GM23338 (cell line): ENCODE measurements around the gene ACAD11. TPM values are rescaled to one million over a fixed set of nuclear protein-coding genes. Genes with fewer than 3 reads are reported as not detected.

Experiments used
- ATAC-seq: fragments of 200-7000 bp; cut with Tn5 transposase; 3 replicates; pipeline ENCODE4 v1.9.1; 2020
- DNase-seq: peaks from one replicate; pipeline ENCODE4 v3.0.0-alpha.2; 2015; ENCODE audit warnings: low spot score
- H2AFZ ChIP-seq: fragments of 200-600 bp; sonication (generic); 2 replicates; pipeline ENCODE4 v1.8.0; 2016; ENCODE audit warnings: antibody characterized with exemption, mild to moderate bottlenecking, moderate library complexity
- H3F3A ChIP-seq: fragments of 200-600 bp; sonication (generic); replicated peaks from 2 replicates; pipeline ENCODE4 v1.8.0; 2017; ENCODE audit warnings: antibody characterized with exemption, mixed run types, low read depth
- H3K27ac ChIP-seq: fragments of 200-600 bp; sonication (generic); 2 replicates; pipeline ENCODE4 v1.6.1; 2016; ENCODE audit warnings: low read depth
- H3K27me3 ChIP-seq: fragments of 200-600 bp; sonication (generic); 2 replicates; pipeline ENCODE4 v1.8.0; 2016; ENCODE audit warnings: mild to moderate bottlenecking, mixed run types, moderate library complexity; ENCODE audit not compliant: insufficient read depth
- H3K36me3 ChIP-seq: fragments of 200-600 bp; sonication (generic); 2 replicates; pipeline ENCODE4 v1.8.0; 2016; ENCODE audit warnings: mild to moderate bottlenecking; ENCODE audit not compliant: insufficient read depth
- H3K4me1 ChIP-seq: fragments of 200-600 bp; sonication (generic); 2 replicates; pipeline ENCODE4 v1.8.0; 2016; ENCODE audit warnings: mild to moderate bottlenecking, moderate library complexity; ENCODE audit not compliant: insufficient read depth
- H3K4me2 ChIP-seq: fragments of 200-600 bp; sonication (generic); 2 replicates; pipeline ENCODE4 v1.7.1; 2017; ENCODE audit warnings: mixed run types
- H3K4me3 ChIP-seq: fragments of 200-600 bp; sonication (generic); 2 replicates; pipeline ENCODE4 v1.6.1; 2016; ENCODE audit warnings: mixed run types
- H3K79me2 ChIP-seq: fragments of 200-600 bp; sonication (generic); replicated peaks from 2 replicates; pipeline ENCODE4 v1.8.0; 2017; ENCODE audit warnings: mild to moderate bottlenecking; ENCODE audit not compliant: insufficient read depth
- H3K9me2 ChIP-seq: fragments of 200-600 bp; sonication (generic); 2 replicates; pipeline ENCODE4 v1.8.0; 2017; ENCODE audit not compliant: insufficient read depth
- H4K20me1 ChIP-seq: fragments of 200-600 bp; sonication (generic); replicated peaks from 2 replicates; pipeline ENCODE4 v1.8.0; 2017; ENCODE audit warnings: mild to moderate bottlenecking; ENCODE audit not compliant: insufficient read depth
- H3K27ac Mint-ChIP-seq: 2 replicates; pipeline ENCODE4 v1.8.0; 2020; ENCODE audit warnings: inconsistent platforms, mild to moderate bottlenecking, moderate library complexity, mixed read lengths
- H3K27me3 Mint-ChIP-seq: 3 replicates; pipeline ENCODE4 v1.8.0; 2022; ENCODE audit warnings: low read depth, mild to moderate bottlenecking, moderate library complexity, mixed read lengths, inconsistent platforms; ENCODE audit not compliant: insufficient read depth, poor library complexity
- H3K36me3 Mint-ChIP-seq: 3 replicates; pipeline ENCODE4 v1.8.0; 2021; ENCODE audit warnings: low read depth, mild to moderate bottlenecking, inconsistent platforms, moderate library complexity, mixed read lengths
- H3K4me1 Mint-ChIP-seq: 3 replicates; pipeline ENCODE4 v1.8.0; 2020; ENCODE audit warnings: mild to moderate bottlenecking, inconsistent platforms, mixed read lengths
- H3K4me3 Mint-ChIP-seq: 3 replicates; pipeline ENCODE4 v1.8.0; 2021; ENCODE audit warnings: moderate library complexity, mild to moderate bottlenecking, inconsistent platforms, mixed read lengths
- H3K9me3 Mint-ChIP-seq: 3 replicates; pipeline ENCODE4 v1.8.0; 2020; ENCODE audit warnings: moderate library complexity, mild to moderate bottlenecking, inconsistent platforms, mixed read lengths
- CREB1 ChIP-seq: fragments of 250-450 bp; sonication (Bioruptor Pico); IDR thresholded peaks from 2 replicates; pipeline ENCODE4 v1.5.0; 2020; ENCODE audit warnings: low read depth, mild to moderate bottlenecking, moderate library complexity
- EZH2 ChIP-seq: fragments of 200-600 bp; sonication (generic); IDR thresholded peaks from one replicate; pipeline ENCODE4 v1.8.0; 2017; ENCODE audit warnings: antibody characterized with exemption, mild to moderate bottlenecking, low read depth; ENCODE audit not compliant: unreplicated experiment
- EZH2phosphoT487 ChIP-seq: fragments of 200-600 bp; sonication (generic); IDR thresholded peaks from one replicate; pipeline ENCODE4 v1.8.1; 2018; ENCODE audit warnings: antibody characterized with exemption; ENCODE audit not compliant: unreplicated experiment
- JUNB ChIP-seq: IDR thresholded peaks from one replicate; pipeline ENCODE4 v1.6.1; 2016; ENCODE audit warnings: antibody characterized with exemption; ENCODE audit not compliant: unreplicated experiment
- NANOG ChIP-seq: IDR thresholded peaks from 2 replicates; pipeline ENCODE4 v1.6.1; 2016; ENCODE audit warnings: antibody characterized with exemption, borderline replicate concordance
- POLR2AphosphoS5 ChIP-seq: IDR thresholded peaks from 2 replicates; pipeline ENCODE4 v1.6.1; 2016; ENCODE audit warnings: antibody characterized with exemption, low read depth
- REST ChIP-seq: IDR thresholded peaks from one replicate; pipeline ENCODE4 v1.6.1; 2018; ENCODE audit warnings: antibody characterized with exemption; ENCODE audit not compliant: unreplicated experiment
- ZNF114 ChIP-seq: fragments of 250-450 bp; sonication (Bioruptor Pico); IDR thresholded peaks from 2 replicates; pipeline ENCODE4 v1.5.0; 2020; ENCODE audit warnings: mild to moderate bottlenecking, moderate library complexity
- ZNF462 ChIP-seq: fragments of 250-450 bp; sonication (Bioruptor Pico); IDR thresholded peaks from 2 replicates; pipeline ENCODE4 v1.5.0; 2020; ENCODE audit warnings: mild to moderate bottlenecking, moderate library complexity
- polyA plus RNA-seq: library from polyadenylated mRNA; unstranded; fragments of >200 nt; fragmentation: Nextera tagmentation; extraction: Ambion mirVana; gene quantifications from 2 replicates; pipeline ENCODE4 v1.2.1, GENCODE V29; 2016
- total RNA-seq: library from RNA; depleted of rRNA; stranded (reverse); fragments of >200 nt; shearing (Covaris generic); gene quantifications from 2 replicates; pipeline ENCODE4 v1.2.3, GENCODE V29; 2014

Gene ACAD11
- total and polyA plus RNA-seq, 2 experiments from 2014 or later, result 11.4 to 17.1 TPM

- TF ChIP-seq ZNF462 (CRISPR knock-in tag), result no peak
- no peak for TF ChIP-seq REST
- no peak for TF ChIP-seq ZNF114 (CRISPR knock-in tag)
- no peak for TF ChIP-seq EZH2phosphoT487
- no peak for TF ChIP-seq EZH2
- TF ChIP-seq POLR2AphosphoS5, result no peak
These were observed 146.6 kb downstream of the ACAD11 start (continued) for GRCh38 chr3:132513057-132513456.

GRCh38 chr3:132509506-132509905 is 150.1 kb downstream of the ACAD11 start:
- peaks cover 42% of the 10 kb centered on the region; the same call in 1 of the 2 replicates for H3K36me3 ChIP-seq
- no peaks in the 10 kb centered on the region for H3K9me3 Mint-ChIP-seq
- ATAC-seq (no peak), DNase-seq (no peak)
- no peaks in the 10 kb centered on the region for H3K27me3 ChIP-seq
- H3K4me1 Mint-ChIP-seq, result no peaks in the 10 kb centered on the region
- H3K4me3 Mint-ChIP-seq, result no peak overlapping the region
- no peak overlapping the region for H3K27ac Mint-ChIP-seq
- peaks cover 34% of the 10 kb centered on the region for H3K36me3 Mint-ChIP-seq
- H3K79me2 ChIP-seq, result no peaks in the 10 kb centered on the region
- H2AFZ ChIP-seq, result no peak overlapping the region
- no peaks in the 10 kb centered on the region; the same call in 1 of the 2 replicates for H4K20me1 ChIP-seq
- H3K4me1 ChIP-seq, result no peaks in the 10 kb centered on the region
- no peak overlapping the region for H3K27ac ChIP-seq
- no peaks in the 10 kb centered on the region for H3K27me3 Mint-ChIP-seq
- H3F3A ChIP-seq, result no peaks in the 10 kb centered on the region
- H3K4me3 ChIP-seq, result no peak overlapping the region
- H3K9me2 ChIP-seq, result no peaks in the 10 kb centered on the region
- H3K4me2 ChIP-seq, result no peak overlapping the region
- no peak for TF ChIP-seq CREB1 (CRISPR knock-in tag)
- no peak for TF ChIP-seq JUNB
- TF ChIP-seq NANOG, result no peak
- no peak for TF ChIP-seq EZH2phosphoT487
